Measurements from ENCODE around the gene DNAH6.

DNAH6 gene

GRCh38 chr2:84823788-84824187 lies 307.5 kb downstream of the DNAH6 start:
- Histone ChIP-seq H3K79me2 (ENCODE audit: control insufficient read depth, insufficient read depth, low read length) (no peaks in the 10 kb centered on the region), H3K36me3 (ENCODE audit: control insufficient read depth, insufficient read depth, low read length) (no peaks in the 10 kb centered on the region), H3K9ac (ENCODE audit: low read length) (no peak overlapping the region), H3K18ac (ENCODE audit: low read length) (no peak overlapping the region), H2AK5ac (ENCODE audit: low read length) (no peak overlapping the region), H3K4me2 (ENCODE audit: low read length) (no peak overlapping the region), H3K56ac (ENCODE audit: low read length) (no peak overlapping the region), H3K79me1 (ENCODE audit: low read length) (no peaks in the 10 kb centered on the region), H3K23ac (ENCODE audit: low read length) (no peak overlapping the region), H3K4me3 (ENCODE audit: low read length) (no peak overlapping the region), H3K27me3 (ENCODE audit: insufficient read depth, low read length, poor library complexity) (no peaks in the 10 kb centered on the region), H2BK120ac (ENCODE audit: low read depth, low read length) (no peak overlapping the region), H3K27ac (ENCODE audit: low read depth, low read length) (no peak overlapping the region), H4K5ac (ENCODE audit: low read length) (no peak overlapping the region), H2BK5ac (ENCODE audit: low read length) (no peak overlapping the region), H3K4ac (ENCODE audit: low read depth, low read length) (no peak overlapping the region), H3K4me1 (ENCODE audit: control insufficient read depth, low read depth, low read length) (no peaks in the 10 kb centered on the region), H4K8ac (ENCODE audit: low read depth, low read length) (no peak overlapping the region), H2BK15ac (replicated peaks; ENCODE audit: low read depth) (no peak overlapping the region)
- WGBS (ENCODE audit: extremely low coverage, insufficient coverage, low lambda C conversion rate) = no CpG with 5 or more reads among the region's 21 CpGs
- no peak for DNase-seq

- Histone ChIP-seq H3K4me2 (ENCODE audit: low read length) (no peak overlapping the region), H3K79me2 (ENCODE audit: control insufficient read depth, insufficient read depth, low read length) (no peaks in the 10 kb centered on the region), H3K27me3 (ENCODE audit: insufficient read depth, low read length, poor library complexity) (no peaks in the 10 kb centered on the region), H3K18ac (ENCODE audit: low read length) (no peak overlapping the region), H4K8ac (ENCODE audit: low read depth, low read length) (no peak overlapping the region), H2BK120ac (ENCODE audit: low read depth, low read length) (no peak overlapping the region), H3K9ac (ENCODE audit: low read length) (no peak overlapping the region), H3K4me1 (ENCODE audit: control insufficient read depth, low read depth, low read length) (peaks cover 3% of the 10 kb centered on the region), H2BK5ac (ENCODE audit: low read length) (no peak overlapping the region), H3K4me3 (ENCODE audit: low read length) (no peak overlapping the region), H2AK5ac (ENCODE audit: low read length) (no peak overlapping the region), H3K4ac (ENCODE audit: low read depth, low read length) (no peak overlapping the region), H3K36me3 (ENCODE audit: control insufficient read depth, insufficient read depth, low read length) (no peaks in the 10 kb centered on the region), H2BK15ac (replicated peaks; ENCODE audit: low read depth) (no peak overlapping the region), H4K5ac (ENCODE audit: low read length) (no peak overlapping the region), H3K56ac (ENCODE audit: low read length) (no peak overlapping the region), H3K79me1 (ENCODE audit: low read length) (no peaks in the 10 kb centered on the region), H3K23ac (ENCODE audit: low read length) (no peak overlapping the region), H3K27ac (ENCODE audit: low read depth, low read length) (no peak overlapping the region)
- no peak for DNase-seq
- no CpG with 5 or more reads among the region's 2 CpGs for WGBS (ENCODE audit: extremely low coverage, insufficient coverage, low lambda C conversion rate)
Measured at GRCh38 chr2:84827978-84828575, 311.8 kb downstream of the DNAH6 start.

- DNase-seq = no peak
- no peak overlapping the region for H3K4me3 ChIP-seq (ENCODE audit: low read length)
- H3K4ac ChIP-seq (ENCODE audit: low read depth, low read length) = no peak overlapping the region
- H3K56ac ChIP-seq (ENCODE audit: low read length) = peak overlapping the region; percentile 27
- H3K23ac ChIP-seq (ENCODE audit: low read length) = peak overlapping the region; percentile 48
- H2AK5ac ChIP-seq (ENCODE audit: low read length) = peak overlapping the region; percentile 48
- no peak overlapping the region for H3K18ac ChIP-seq (ENCODE audit: low read length)
- no peaks in the 10 kb centered on the region for H3K79me1 ChIP-seq (ENCODE audit: low read length)
- H3K4me1 ChIP-seq (ENCODE audit: control insufficient read depth, low read depth, low read length) = peaks cover 4% of the 10 kb centered on the region
- no peak overlapping the region for H2BK120ac ChIP-seq (ENCODE audit: low read depth, low read length)
- H3K27ac ChIP-seq (ENCODE audit: low read depth, low read length) = no peak overlapping the region
- H4K8ac ChIP-seq (ENCODE audit: low read depth, low read length) = no peak overlapping the region
- no CpG with 5 or more reads among the region's 2 CpGs for WGBS (ENCODE audit: extremely low coverage, insufficient coverage, low lambda C conversion rate)
- no peaks in the 10 kb centered on the region for H3K27me3 ChIP-seq (ENCODE audit: insufficient read depth, low read length, poor library complexity)
- no peaks in the 10 kb centered on the region for H3K79me2 ChIP-seq (ENCODE audit: control insufficient read depth, insufficient read depth, low read length)
- peak overlapping the region; percentile 11 for H2BK5ac ChIP-seq (ENCODE audit: low read length)
- H2BK15ac ChIP-seq (replicated peaks; ENCODE audit: low read depth) = no peak overlapping the region
- no peak overlapping the region for H4K5ac ChIP-seq (ENCODE audit: low read length)
- H3K36me3 ChIP-seq (ENCODE audit: control insufficient read depth, insufficient read depth, low read length) = no peaks in the 10 kb centered on the region
- no peak overlapping the region for H3K4me2 ChIP-seq (ENCODE audit: low read length)
- H3K9ac ChIP-seq (ENCODE audit: low read length) = peak overlapping the region; percentile 8
Measured at GRCh38 chr2:84829693-84830092, 313.4 kb downstream of the DNAH6 start.

- H3K23ac ChIP-seq (ENCODE audit: low read length) = peak overlapping the region; percentile 48
- no peak overlapping the region for H3K18ac ChIP-seq (ENCODE audit: low read length)
- H3K27me3 ChIP-seq (ENCODE audit: insufficient read depth, low read length, poor library complexity) = no peaks in the 10 kb centered on the region
- H3K9ac ChIP-seq (ENCODE audit: low read length) = peak overlapping the region; percentile 8
- no peak overlapping the region for H3K27ac ChIP-seq (ENCODE audit: low read depth, low read length)
- H2BK5ac ChIP-seq (ENCODE audit: low read length) = no peak overlapping the region
- H3K4me1 ChIP-seq (ENCODE audit: control insufficient read depth, low read depth, low read length) = peaks cover 4% of the 10 kb centered on the region
- no peaks in the 10 kb centered on the region for H3K79me2 ChIP-seq (ENCODE audit: control insufficient read depth, insufficient read depth, low read length)
- WGBS (ENCODE audit: extremely low coverage, insufficient coverage, low lambda C conversion rate) = no CpG with 5 or more reads among the region's 11 CpGs
- H3K4me3 ChIP-seq (ENCODE audit: low read length) = no peak overlapping the region
- peak overlapping the region; percentile 27 for H3K56ac ChIP-seq (ENCODE audit: low read length)
- H3K4me2 ChIP-seq (ENCODE audit: low read length) = no peak overlapping the region
- H4K5ac ChIP-seq (ENCODE audit: low read length) = no peak overlapping the region
- H2AK5ac ChIP-seq (ENCODE audit: low read length) = no peak overlapping the region
- no peaks in the 10 kb centered on the region for H3K79me1 ChIP-seq (ENCODE audit: low read length)
- no peak overlapping the region for H2BK120ac ChIP-seq (ENCODE audit: low read depth, low read length)
- no peaks in the 10 kb centered on the region for H3K36me3 ChIP-seq (ENCODE audit: control insufficient read depth, insufficient read depth, low read length)
- no peak overlapping the region for H2BK15ac ChIP-seq (replicated peaks; ENCODE audit: low read depth)
- no peak overlapping the region for H4K8ac ChIP-seq (ENCODE audit: low read depth, low read length)
- no peak overlapping the region for H3K4ac ChIP-seq (ENCODE audit: low read depth, low read length)
- DNase-seq = peak; percentile 68
Measured at GRCh38 chr2:84830095-84830494, 313.8 kb downstream of the DNAH6 start.

- H3K79me2 ChIP-seq (ENCODE audit: control insufficient read depth, insufficient read depth, low read length) = no peaks in the 10 kb centered on the region
- H4K5ac ChIP-seq (ENCODE audit: low read length) = no peak overlapping the region
- WGBS (ENCODE audit: extremely low coverage, insufficient coverage, low lambda C conversion rate) = no CpG with 5 or more reads among the region's 10 CpGs
- no peak overlapping the region for H4K8ac ChIP-seq (ENCODE audit: low read depth, low read length)
- H3K18ac ChIP-seq (ENCODE audit: low read length) = no peak overlapping the region
- no peak overlapping the region for H2AK5ac ChIP-seq (ENCODE audit: low read length)
- H2BK15ac ChIP-seq (replicated peaks; ENCODE audit: low read depth) = no peak overlapping the region
- no peaks in the 10 kb centered on the region for H3K27me3 ChIP-seq (ENCODE audit: insufficient read depth, low read length, poor library complexity)
- no peak overlapping the region for H3K23ac ChIP-seq (ENCODE audit: low read length)
- no peak overlapping the region for H2BK5ac ChIP-seq (ENCODE audit: low read length)
- H3K4ac ChIP-seq (ENCODE audit: low read depth, low read length) = no peak overlapping the region
- H3K36me3 ChIP-seq (ENCODE audit: control insufficient read depth, insufficient read depth, low read length) = no peaks in the 10 kb centered on the region
- no peak overlapping the region for H2BK120ac ChIP-seq (ENCODE audit: low read depth, low read length)
- H3K4me3 ChIP-seq (ENCODE audit: low read length) = no peak overlapping the region
- no peak overlapping the region for H3K9ac ChIP-seq (ENCODE audit: low read length)
- no peak for DNase-seq
- H3K27ac ChIP-seq (ENCODE audit: low read depth, low read length) = no peak overlapping the region
- H3K79me1 ChIP-seq (ENCODE audit: low read length) = no peaks in the 10 kb centered on the region
- H3K4me2 ChIP-seq (ENCODE audit: low read length) = no peak overlapping the region
- H3K4me1 ChIP-seq (ENCODE audit: control insufficient read depth, low read depth, low read length) = peaks cover 4% of the 10 kb centered on the region
- no peak overlapping the region for H3K56ac ChIP-seq (ENCODE audit: low read length)
Measured at GRCh38 chr2:84830758-84831500, 314.6 kb downstream of the DNAH6 start.
